IPS-NIHi7 (cell line): ENCODE results near the gene ZNF521.

ENCODE experiments used
- DNase-seq: peaks from one replicate; pipeline ENCODE4 v3.0.0; 2012; ENCODE audit warnings: mixed read lengths; ENCODE audit errors: extremely low spot score

Gene ZNF521

DNA sequence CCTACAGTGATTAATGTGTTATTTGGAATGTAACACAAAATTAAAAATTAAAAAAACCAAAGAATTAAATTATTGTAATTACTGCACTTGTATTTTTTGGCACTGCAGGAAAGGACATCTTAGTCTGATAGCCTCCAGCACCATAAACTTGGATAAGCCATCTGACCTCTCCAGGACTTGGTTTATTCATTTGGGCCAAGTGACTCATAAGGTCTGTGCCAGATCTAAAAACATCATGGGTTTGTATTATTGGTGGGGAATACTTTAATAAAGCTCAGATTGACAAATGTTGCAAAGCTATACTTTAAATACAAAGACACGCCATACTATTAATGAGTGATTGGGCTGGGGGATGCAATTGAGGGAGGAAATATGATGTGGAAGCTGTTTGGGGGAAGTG, 225.2 kb downstream of the ZNF521 start:
- DNase-seq: no peak

DNA sequence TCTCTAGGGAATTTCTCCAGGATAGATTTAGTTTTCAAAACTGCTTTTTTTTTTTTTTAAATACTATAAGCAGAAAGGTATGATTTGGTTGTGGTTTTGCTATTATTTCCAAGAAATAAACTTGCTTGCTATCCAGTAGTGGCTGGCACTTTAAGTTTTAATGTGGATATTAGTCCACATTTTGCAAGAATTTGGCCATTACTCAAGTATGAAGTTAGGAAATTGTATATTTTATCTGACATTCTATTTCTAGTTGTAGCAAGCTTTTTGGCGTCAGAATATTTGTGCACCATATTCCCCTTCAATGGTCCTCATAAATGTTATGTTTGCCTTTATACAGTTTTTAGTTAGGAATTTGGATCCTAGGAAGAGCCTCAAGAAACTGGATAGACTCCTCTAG, 226.3 kb downstream of the ZNF521 start:
- no peak for DNase-seq

DNA sequence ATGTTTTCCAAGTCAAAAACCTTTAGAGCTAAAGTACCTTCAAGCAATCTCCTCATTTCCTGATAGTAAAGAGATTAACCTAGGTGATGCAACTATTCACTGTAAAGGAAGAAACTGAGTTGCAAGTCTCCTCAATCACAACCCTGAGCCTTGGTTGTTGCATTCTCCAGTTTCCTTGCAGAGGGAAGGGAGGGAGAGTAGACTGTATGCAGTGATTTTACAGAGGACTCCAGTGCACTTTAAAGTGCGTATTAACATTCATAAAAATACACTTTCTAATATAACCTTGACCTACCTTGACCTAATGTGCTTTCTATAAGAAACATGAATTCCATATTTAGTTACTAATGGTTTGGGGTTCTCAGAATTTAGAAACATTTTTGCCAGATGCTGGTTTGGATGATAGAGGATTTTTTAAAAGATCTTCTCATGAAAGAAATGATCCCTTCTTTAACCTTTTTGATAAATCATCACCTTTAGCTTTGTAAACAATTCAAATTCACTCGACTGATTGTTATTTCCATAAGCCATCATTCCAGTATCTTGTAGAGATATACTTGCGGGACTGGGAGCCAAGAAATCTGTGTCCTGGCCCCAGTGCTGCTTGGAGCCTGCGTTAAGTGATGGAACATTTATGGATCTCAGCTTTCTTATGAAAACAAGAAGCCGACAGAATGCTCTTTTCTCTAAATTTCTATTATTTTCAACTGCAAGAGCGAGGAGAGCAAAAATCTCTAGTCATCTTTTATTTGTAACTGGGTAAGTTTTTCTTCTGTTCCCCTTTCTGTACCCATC, 228.3 kb downstream of the ZNF521 start:
- no peak for DNase-seq

DNA sequence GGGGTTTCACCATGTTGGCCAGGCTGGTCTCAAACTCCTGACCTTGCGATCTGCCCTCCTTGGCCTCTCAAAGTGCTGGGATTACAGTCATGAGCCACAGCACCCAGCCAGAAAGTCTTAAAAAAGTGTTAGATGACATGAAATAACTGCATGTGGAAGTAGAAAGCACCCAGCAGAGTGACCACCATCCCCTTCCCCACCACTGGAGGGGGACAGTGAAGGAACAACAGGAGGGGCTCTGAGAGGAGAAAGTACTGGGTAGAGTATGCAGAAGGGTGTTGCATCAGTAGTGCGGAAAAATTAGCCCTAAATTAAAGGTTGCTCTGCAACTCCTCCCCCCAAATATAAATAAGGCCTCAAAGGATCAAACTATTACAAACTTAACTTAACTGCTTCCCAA, 230.5 kb downstream of the ZNF521 start:
- DNase-seq: no peak

DNA sequence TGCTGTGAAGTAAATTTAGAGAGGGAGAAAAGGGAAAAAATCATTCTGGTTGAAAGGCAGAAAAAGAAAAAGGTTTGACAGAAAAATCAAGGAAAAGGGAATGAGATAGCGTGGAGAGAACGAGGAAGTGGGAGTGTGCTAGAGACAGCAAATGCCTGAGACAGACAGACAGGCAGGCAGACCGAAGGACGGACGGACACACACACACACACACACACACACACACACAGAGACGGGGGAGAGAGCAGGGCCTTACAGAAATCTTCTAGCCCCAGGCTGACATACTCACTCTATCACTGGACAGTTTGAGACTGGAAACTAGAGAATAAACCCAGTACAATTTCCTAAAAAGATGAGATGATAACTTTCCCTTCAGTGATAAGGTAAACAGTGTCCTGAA, 238.4 kb downstream of the ZNF521 start:
- DNase-seq: no peak

DNA sequence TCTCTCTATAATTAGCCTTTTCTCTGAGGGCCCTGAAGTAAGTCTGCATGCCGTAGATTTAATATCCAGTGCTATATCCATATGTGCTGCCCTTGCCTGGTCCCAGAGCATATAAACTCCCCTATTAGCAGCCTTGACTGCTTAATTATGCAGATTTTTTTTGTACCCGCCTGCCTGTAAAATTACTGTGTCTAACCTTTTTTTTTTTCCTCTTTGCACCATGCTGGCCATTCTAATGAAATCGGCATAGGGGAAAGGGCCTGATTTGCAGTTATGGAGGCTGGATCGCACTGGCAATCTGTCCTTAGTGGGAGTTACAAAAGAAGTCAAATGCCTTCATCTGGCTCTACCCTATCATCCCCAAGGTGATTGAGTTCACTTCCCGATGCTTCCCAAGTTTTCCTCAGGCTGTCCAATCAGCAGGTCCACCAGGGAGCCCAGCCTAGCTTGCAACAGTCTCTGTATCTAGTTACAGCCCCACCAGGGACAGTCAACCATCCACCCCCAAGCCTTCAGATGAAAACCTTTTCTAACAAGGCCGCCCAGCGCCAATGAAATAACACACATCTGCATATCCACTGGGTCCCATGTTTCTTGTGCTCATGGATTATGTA, 239.0 kb downstream of the ZNF521 start:
- DNase-seq: no peak

DNA sequence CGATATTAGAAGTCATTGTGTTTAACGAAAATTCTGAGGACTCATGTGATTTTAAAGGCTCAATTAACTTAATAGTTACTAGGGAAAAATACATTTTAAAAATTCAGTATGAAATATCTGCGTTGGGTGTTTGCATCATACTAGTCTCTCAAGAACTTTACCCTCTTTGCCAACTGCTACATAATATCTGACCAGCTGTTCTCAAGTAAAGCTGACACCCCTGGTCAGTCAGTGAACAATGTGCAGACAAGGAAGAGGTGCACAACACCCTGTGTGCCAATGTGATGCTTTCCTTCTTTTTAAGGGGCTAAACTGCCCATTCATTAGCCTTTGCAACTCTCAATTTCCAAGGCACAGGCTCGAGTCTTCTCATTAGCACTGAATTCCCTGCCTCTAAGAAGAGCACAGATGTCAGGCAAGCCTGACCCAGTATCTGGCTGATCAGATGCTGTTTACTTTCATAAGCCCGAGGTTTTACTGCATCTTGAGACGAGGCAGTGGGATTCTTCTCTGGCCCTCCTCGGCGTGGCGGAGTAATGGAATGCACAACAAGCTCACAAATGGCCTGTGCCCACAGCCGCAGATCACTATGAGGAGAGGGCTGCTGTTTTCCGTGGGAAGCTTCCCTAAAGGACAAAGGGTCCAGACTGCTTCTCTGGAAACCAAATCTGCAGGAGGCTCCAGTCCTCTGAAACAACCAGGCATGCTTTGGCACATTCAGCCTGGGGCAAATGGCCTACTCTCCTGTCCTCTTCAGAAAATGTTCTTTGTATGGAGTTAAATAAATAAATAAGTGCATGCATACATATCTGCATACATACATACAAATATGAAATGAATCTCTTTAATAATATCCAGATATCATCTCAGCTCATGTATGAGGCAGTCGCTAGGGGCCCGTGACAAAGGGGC, 240.3 kb downstream of the ZNF521 start:
- DNase-seq: no peak

DNA sequence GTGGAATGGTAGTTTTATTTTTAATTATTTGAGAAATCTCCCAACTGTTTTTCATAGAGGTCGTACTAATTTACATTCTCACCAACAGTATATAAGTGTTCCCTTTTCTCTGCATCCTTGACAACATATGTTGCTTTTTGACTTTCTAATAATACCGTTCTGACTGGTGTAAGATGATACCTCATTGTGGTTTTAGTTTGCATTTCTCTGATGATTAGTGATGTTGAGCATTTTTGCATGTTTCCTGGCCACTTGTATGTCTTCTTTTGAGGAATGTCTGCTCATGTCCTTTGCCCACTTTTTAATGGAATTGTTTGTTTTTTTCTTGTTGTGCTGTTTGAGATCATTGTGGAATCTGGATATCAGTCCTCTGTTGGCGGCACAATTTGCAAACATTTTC, 242.5 kb downstream of the ZNF521 start:
- no peak for DNase-seq

DNA sequence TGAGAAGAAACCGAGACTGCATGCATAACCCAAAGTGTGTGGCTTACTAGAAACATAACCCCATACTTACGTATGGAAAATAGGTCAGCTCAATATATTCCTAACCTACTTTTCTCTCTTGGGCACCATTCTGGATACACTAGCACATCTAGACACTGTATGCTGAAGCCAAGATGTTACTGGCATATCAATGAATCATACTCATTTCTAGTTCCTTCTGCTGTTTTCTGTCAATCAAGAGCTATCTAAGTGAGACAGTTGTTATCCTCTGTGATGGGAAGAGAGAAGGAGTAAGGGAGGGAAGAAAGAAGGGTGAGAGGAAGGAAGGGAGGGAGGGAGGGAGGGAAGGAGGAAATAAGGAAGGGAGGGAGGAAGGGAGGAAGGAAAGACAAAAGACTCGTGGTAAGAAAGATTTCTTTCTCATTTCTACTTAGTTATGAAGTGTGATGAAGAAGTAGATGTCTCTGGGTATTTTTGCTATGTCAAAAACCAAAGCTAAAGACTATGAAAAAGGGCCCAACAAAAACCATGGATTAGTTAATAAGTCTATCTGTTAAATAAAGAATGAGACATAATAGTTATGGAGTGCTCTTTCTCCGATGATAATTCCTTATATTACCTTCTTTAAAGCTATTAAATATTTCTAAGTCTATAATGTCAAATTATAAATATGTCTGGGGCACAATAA, 248.4 kb downstream of the ZNF521 start:
- no peak for DNase-seq

DNA sequence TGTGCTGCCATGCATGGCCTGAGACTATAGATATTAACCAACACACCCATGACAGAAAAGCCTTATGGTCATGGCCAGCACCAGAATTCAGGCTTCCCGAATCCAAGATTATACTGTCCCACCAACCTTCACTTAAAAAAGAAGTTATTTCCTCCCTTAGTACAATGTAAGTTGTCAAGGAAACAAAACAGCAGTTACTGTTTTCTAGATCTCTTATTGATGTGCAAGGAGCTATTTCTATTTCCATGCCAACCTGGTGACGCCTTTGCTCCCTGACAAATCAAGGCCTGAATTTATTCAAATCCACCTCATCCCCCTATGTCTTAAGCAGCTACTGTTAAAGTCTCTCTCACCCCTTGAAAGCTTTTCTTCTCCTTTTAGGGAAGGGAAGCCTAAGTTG, 249.3 kb downstream of the ZNF521 start:
- no peak for DNase-seq

DNA sequence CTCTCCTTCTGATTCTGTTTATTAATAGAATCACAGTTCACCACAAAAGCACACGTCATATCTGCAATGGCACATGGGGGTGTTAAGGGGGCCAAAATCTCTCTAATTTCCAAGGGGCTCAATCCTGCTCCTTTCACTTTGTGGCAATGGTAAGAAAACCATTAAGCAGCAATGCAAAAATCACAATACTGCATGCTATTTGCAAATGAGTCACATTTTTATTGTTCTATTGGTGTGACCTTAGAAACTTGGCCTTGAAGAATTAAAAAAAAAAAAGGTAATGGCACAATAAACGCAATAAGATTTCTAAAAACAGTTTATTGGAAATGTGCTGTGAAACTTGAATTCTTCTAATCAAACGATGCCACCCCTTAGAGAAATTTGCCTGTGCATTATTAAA, 251.5 kb downstream of the ZNF521 start:
- DNase-seq: no peak

DNA sequence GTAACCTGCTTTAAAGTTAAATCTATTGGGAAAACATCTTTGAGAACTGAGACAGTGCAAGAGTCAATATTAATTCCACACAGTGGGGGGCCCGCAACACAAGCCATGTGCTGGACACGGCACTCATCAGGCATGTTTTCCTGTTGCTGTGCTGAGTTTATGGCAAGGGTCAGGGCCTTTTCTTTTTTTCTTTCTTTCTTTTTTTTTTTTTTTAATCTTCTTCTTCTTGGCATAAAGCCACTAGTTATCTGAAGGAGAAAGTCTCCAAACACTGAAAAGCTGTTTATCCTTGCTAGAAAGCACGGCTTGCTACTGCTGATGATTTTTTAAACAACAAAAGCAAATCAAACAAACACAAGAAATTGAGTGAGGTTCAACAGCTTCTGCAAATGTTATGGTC, 252.1 kb downstream of the ZNF521 start:
- no peak for DNase-seq

DNA sequence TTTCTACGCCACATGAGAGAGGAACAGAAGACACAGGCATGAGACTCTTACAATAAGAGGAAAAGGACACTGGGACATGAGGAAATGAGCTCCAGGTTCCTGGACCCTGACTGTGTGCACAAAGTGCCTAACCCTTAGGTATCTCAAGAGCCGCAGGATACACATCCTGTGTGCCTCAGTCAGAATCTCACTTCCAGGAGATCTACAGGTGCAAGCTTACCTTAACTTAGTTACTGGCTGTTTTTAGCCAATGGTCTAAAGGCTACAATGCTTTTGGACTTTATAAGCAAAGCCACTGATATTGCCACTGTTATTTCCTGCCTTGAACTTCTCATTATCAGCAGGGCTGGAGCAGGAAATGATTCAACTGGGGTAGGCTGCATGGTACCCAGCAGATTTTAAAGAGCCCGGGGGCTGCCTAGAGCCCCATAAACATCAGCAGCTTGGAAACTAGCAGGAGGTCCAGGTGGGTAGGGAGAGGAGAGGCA, 254.4 kb downstream of the ZNF521 start:
- no peak for DNase-seq

DNA sequence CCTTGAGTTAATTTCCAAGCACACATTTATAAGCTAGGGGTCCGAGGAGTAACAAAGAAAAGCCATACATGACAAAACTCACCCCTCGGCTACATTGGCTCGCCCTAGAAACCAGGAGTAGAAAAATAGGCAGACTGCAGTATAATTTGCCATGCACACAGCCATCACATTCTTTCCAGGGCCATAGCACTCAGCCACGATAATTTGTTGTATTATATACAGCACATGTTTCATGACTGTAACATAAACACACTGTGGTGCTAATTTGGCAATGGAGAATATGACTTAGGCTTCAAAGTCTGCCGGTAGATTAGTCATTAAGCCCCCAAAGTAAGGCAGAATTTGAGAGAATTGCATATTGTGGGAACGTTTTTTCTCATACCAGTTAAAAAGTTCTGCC, 254.9 kb downstream of the ZNF521 start:
- DNase-seq: no peak

DNA sequence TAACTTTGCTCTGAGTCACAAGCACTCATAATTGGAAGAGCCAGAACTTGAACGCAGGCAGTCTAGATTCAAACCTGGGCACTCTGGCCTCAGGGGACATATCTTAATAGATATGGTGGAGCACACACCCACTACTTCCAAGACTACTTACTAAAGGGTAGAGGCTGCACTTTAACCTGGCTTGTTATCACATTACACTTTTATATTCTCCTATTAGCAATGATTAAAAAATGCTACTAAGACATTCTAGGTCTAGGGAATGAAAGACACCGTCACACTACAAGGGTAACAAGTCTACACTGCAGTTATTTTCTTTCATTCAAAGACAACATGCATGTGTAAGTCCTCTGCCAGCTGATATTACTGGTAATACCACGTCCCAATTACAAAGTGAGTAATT, 258.8 kb downstream of the ZNF521 start:
- no peak for DNase-seq

DNA sequence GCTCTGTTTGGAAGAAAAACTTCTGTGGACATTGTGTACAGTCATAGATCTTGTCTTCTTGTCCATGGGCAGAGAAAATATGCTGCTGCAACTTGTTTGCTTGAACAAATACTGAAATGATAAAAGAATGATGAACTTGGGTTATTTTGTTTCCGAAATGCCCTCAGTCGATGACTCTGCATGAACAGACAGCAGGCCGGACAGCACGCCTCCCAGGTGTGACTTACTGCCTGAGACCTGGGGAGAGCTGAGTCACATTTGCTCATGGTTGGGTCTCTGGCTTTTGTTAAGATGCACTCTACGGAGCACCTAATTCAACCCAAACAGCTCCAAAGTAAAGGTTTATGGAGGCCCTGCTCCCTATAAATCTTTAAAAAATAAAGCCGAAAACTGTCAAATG, 262.5 kb downstream of the ZNF521 start:
- no peak for DNase-seq

DNA sequence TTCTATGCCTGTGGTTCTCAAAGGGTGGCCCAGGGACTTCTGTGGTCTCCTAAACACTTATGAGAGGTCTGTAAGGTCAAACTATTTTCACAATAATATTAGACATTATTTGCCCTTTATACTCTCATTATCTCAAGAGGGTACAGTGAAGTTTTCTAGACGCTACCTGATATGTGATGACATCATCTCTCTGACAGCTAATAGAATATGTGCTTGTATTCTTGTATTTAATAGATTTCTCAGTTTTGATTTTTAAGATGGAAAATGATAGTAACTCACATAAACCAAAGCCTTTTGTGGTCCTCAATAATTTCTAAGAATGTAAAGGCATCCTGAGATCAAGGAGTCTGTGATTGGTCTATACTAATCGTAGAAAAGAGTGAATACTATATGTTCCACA, 265.1 kb downstream of the ZNF521 start:
- DNase-seq: no peak

DNA sequence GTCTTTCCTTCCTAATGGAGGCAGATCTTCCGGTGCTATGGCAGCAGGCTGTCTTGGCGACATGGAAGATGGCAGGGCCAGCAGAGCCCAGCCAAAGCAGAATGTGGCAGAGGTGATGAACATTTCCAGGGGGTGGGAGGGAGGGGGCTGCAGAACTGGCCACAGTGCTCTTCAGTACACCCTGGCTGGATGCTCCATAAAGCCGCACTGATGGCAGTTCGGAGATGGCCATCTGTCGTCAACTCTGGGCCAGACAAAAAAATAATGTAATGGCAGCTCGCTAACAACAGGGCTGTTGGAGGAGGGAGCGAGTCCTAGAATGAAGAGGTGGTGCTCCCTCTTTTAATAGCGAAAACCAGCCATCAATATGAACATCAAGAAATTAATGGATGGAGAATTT, 271.0 kb downstream of the ZNF521 start:
- no peak for DNase-seq

DNA sequence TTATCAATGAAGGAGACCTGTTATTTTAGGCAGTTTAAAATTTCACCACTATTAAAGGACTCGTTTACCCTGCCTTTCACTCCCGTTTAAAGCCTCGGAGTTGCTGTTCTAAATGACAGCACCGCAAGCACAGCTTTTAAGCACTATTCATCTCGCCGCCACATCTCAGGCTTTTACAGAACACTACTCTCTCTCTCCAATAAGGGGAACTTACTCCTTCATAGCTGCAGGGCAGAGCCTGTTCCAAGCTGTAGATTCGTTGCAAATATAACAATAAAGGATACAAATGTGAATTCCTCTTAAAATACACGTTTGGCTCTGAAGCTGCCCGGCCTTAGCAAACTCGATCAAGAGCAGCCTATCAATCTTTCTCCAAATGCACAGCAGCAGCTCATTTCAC, 271.8 kb downstream of the ZNF521 start:
- no peak for DNase-seq

DNA sequence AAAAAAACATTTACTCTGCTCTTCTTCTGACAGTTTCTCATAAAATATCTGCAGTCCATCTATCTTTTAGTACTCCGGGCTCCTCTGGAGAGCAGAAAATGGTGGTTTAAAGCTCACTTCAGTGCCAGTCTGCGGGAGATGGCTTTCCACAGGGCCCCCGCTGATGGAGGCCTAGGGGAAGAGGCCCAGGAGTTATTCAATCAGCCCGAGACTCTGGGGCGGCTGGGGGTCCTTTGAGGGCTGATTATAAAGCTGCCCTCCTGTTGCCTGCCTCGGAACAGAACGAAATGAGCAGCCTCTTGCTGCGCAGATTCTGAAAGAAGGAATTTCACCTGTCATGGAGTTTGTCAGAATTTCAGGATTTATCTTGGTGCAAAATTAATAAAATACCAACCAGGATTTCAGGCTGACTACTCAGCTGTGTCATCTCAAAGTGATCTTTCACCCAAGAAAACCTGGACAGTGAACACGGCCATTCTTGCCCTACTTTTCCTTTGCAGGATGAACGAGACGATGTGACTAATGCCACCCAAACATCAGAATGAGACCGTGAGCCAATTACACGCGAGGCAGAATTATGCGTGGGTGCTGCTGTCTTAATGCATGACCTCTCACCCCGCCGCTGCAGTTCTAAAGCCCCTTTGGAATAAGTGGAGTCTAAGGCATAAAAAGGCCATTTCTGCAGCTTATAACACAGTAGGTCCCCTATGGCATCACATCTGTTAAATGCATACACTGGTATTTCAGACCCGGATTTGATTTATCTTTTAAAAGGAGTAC, 273.8 kb downstream of the ZNF521 start:
- DNase-seq: no peak
